NCI-H1105 (cell line): ENCODE measurements around the gene PARVG.

Experiments
- DNase-seq: peaks from one replicate; lab custom pipeline; 2025; lab: John Stamatoyannopoulos, UW

PARVG gene

DNA sequence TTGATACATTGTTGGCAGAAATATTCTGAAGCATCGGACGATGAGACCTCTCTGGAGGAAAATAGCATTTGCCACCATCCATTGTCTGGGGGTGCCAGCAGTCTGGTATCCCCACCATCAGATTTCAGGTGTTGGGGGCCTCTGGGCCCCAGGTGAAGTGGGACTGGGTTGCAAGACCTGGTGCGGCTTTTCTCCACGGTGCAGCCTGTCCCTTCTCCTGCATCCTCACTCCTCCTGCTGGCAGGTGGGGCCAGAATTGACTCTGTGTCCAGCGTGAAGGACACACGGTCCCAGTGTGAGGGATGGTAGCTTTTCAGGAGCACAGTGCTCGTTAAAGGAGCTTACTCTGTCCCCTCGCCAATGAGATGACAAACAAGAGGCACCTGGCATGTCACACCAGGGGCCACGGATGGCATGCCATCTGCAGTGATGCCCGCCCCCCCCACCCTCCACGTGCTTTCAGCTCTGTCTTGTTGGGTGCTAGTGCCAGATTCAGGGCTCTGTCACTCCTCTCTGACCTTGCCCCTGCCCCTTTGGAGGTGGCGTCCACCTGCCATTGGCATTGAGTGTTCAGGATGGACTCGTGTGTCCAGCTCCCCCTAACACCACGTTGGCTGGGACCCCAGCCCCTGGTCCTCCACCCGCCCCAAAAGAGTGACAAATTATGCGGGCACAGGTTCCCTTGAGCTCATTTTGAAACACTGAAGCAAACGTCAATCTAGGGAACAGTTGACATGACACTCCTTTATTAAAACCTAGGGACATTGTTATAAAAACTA is 62.4 kb downstream of the PARVG start:
- no peak for DNase-seq

- DNase-seq = no peak
These were observed 63.0 kb downstream of the PARVG start for GRCh38 chr22:44243761-44244160.

GRCh38 chr22:44244265-44244822 is 63.6 kb downstream of the PARVG start:
- no peak for DNase-seq

GRCh38 chr22:44245438-44245837 is 64.7 kb downstream of the PARVG start:
- no peak for DNase-seq

GRCh38 chr22:44245867-44246266 is 65.1 kb downstream of the PARVG start:
- DNase-seq = no peak

- DNase-seq = no peak
These were observed 66.0 kb downstream of the PARVG start for GRCh38 chr22:44246615-44247326.

DNA sequence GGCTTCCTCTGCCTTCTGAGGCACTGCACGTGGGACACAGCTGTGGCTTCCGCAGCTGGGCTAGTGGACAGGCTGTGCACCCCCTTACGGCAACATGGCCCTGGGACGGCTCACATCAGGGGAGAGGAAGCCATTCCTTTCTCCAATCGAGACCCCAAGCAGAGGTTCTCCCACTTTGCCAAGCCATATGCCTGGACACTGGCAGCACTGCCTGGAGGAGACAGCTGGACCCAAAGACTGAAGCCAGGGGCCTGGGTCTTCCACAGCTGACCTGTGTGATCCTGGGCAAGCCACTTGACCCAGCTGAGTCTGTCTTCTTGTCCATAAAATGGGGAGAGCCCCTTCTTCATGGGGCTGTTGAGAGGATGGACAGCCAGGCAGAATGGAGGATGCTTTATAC is 66.6 kb downstream of the PARVG start:
- DNase-seq = no peak

DNA sequence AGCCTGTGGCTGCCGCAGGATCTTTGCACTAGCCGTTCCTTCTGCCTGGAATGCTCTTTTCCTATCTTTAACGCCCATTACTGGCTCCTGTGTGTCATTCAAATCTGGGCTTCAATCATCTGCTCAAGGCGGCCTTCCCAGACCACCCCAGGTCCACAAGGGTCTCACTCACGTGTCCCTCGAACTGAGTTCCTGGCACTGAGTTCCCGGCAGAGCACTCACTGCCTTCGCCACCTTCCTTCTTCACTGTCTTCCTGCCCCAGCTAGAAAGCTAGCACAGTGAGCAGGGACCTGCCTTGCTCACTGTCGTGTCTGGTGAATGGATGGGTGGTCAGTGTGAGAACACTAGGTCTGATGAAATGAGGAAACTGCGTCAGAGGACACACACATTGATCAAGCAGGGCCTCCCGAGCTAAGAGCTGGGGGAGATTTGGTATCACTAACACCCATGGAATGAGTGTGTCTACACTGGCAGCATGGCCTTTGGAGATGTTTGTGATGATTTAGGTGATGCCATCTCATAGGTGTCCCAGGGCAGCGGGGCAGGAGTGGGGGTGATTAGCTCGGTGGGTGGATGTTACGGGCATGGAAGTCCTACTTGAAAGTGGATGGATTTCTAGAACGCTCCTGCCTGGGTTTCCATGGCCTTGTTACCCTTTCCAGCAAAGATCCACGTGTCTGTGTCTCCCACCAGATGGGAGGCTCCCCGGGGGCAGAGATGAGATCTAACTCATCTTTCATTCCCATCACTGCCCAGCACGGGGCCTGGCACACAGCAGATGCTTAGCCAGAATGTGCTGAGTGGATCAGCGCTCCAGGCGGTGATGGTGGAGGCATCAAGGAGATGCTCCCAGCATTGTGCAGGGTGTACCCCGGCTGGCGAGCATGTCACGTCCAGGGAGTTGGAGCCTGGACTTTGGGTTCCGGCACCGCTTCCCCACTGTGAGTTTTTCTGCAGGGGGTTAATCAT is 67.5 kb downstream of the PARVG start:
- no peak for DNase-seq

DNA sequence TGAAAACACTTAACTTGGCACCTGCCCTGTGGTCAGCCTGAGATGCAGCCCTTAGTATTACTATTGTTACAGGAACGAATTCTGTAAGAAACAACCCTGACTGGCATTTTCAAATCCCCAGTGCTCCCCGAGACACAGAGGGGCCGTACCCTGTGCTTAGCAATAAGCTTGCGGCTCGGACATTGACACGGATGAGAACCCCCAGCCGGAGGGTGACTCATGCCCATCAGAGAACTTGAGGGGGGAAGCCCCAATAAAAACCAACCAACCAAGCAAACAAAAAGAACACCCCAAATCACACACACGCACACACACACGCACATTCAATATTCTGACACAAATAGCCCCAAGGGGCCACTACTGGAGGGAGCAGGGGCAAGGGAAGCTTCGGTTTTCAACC is 68.2 kb downstream of the PARVG start:
- DNase-seq = no peak

GRCh38 chr22:44249376-44250147 is 68.8 kb downstream of the PARVG start:
- no peak for DNase-seq

GRCh38 chr22:44254811-44255210 is 74.1 kb downstream of the PARVG start:
- DNase-seq = no peak

GRCh38 chr22:44256085-44256484 is 75.4 kb downstream of the PARVG start:
- DNase-seq = no peak

GRCh38 chr22:44256556-44257485 is 76.1 kb downstream of the PARVG start:
- no peak for DNase-seq
